ENCODE measurements around the gene RTKN2.
"Not testable (repeated sequence)": the region's sequence is repeated elsewhere in the genome, so short reads cannot be mapped to it uniquely, and the experiment has no call there.

RTKN2 gene

DNA sequence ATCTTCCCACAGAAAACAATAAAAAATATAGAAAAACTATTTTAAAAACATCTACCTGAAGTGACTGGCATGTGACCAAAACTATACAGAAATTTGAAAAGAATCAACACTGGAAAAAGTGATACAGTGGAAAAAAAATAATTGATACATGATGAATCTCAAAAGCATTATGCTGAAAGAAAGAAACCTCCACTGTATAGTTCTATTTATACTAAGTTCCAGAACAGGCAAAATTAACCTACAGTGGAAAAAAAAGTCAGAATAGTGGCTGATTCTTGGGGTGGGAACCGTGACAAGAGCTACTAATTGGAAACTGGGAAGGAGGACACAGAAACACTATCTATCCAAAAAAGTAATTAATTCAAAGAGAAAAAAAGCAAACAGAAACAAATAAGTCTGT lies 14.9 kb downstream of the RTKN2 start:
- no peak for DNase-seq

DNA sequence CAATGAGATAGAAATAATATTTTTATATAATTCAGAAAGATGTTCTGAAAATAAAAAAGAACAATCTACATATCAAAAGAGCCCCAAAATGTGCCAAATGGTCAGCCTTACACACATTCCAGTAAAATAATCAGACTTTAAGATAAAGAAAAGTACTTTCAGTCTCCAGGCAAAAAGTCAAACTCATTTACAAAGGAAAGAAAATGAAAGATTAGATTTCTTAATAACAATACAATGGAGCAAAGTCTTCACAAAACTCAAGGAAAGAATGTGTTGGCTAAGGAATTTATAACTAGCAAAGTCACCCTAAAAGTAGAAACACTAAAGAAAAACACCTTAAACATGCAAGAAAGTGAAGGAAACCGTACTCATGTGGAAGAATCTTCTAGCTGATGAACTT lies 16.6 kb downstream of the RTKN2 start:
- DNase-seq = no peak

DNA sequence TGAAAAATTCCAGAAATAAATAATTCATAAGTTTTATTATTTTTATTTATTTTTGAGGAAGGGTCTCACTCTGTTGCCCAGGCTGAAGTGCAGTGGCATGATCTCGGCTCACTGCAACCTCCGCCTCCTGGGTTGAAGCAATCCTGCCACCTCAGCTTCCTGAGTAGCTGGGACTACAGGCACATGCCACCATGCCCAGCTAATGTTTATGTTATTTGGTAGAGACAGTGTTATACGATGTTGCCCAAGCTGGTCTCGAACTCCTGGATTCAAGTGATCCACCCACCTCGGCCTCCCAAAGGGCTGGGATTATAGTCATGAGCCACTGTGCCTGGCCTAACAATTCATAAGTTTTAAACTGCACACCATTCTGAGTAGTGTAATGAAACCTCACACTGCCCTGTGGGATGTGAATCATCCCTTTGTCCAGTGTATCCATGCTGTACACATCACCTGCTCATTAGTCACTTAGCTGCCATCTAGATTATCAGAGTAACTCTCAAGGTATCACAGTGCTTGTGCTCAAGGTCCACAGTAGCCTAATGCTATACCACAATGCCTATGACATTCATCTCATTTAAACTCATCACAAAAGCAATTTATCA lies 17.9 kb downstream of the RTKN2 start:
- no peak for DNase-seq

DNA sequence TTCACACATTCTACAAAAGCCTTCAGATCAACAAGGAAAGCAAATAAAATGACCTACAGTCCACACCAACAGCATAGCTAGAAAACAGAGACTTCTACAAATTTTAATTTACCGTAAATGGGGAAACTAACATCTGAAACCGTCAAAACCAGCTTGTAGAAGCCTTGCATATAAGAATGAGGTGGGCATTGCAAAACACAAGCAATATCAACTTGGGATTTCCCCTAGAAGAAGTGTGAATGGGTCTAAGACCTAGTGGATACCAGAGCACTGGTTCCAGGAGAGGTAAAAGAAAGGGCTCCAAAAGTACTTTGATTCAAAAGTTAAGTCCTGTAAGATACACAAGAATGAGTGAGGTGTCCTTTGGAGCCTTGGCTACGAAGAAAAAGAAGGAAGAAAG lies 18.7 kb downstream of the RTKN2 start:
- DNase-seq = no peak

DNA sequence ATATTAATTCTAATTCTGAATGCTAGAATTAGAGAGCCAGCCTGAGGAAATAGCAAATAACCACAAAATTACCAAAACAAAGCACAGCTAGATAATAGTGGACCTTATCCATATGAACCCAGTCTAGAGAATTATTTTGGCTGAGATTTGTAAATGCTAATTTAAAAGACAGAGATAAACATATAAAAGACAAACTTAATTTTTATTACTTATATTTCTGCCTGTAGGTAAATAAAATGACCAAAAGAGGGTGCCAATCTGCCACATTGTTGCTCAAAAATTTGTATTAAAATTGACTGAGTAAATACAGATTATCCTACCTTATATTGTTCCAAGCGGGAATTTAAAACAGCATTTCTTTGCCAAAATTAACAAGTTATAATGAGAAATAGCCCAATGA lies 20.2 kb downstream of the RTKN2 start:
- peak in 1 of 2 experiments; percentile 17 for DNase-seq

DNA sequence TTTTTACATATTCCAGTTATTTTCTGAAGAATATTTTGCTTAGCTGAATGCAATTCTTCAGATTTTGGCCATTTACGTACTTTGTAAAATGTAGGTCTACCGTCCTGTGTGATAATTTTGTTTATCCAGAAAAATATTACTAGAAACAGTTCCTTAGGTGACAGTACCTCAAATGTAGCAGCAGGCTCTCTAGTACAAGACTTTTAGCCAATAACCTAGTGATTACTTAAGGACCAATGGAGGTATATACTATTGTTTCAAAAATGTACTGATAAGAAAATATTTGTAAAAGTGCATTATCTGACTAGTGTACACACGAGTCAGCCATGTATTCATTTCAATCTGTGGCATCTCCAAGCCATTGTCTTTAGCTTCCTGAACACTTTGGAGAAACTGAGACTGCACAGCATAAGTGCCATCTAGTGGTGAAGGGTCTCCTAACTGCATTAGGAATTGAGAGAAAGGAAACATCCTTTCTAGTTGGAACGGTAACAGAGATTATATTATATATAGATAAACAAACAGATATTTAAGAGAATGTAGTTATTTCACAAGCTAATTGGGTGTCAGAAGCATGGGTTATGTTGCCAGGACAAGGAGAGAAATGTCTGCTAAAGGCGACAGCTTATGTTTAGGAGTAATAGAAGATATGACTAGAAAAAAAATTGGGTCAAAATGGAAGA lies 23.7 kb downstream of the RTKN2 start:
- peak; percentile 53 to 65 for DNase-seq

DNA sequence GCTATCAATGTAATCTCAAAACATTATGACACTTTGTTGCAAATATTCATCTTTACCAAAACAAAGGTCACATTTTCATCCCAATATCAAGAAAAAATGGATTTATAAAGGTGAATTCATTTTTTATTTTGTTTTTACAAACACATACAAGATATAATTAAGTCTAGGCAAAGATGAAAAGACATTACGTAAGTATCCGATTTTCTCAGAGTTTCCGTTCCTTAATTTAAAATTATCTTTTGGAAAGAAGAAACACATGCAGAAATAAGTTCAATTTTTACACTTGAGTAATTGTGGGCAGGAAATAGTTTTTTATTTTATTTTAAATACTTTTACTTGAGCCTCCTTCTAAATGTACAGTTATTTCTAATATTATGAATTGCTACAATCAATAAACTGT lies 24.6 kb downstream of the RTKN2 start:
- no peak for DNase-seq

DNA sequence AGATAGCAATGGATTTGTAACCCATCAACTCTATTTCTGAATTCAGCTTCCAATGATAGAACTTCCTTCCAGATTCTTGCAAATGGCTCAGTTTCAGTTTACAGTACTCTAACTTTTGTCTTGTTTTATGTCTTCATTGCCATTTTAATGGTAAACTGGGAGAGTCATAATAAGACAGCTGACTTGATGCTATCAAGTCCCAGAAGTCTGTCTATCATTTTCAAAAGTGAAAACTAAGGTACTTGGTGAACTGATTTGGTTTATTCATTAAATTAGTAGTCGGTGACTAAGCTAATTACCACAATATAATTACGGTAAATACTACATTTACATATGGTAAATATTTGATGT lies 25.0 kb downstream of the RTKN2 start:
- no peak for DNase-seq

DNA sequence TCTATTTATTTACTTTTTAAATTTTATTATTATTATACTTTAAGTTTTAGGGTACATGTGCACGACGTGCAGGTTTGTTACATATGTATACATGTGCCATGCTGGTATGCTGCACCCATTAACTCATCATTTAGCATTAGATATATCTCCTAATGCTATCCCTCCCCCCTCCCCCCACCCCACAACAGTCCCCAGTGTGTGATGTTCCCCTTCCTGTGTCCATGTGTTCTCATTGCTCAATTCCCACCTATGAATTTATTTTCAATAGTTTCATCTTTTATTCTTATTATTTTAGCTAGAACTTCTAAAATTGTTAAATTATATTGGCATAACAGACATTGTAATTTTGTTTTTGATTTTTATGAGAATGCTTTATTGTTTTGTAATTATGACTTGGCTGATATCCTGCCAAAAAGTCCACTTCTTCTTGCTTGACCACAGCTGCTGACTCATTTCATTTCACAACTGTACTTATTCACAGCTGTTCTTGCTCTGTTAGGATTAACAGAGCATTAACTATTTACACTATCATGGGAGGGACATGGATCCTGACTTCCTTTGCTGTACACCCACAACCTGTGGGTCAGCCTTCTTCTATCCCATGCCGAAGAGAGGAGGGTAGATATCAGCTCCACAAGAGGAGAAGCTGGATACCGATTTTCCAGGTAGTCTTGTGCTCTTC lies 25.5 kb downstream of the RTKN2 start:
- not testable (repeated sequence) for DNase-seq

DNA sequence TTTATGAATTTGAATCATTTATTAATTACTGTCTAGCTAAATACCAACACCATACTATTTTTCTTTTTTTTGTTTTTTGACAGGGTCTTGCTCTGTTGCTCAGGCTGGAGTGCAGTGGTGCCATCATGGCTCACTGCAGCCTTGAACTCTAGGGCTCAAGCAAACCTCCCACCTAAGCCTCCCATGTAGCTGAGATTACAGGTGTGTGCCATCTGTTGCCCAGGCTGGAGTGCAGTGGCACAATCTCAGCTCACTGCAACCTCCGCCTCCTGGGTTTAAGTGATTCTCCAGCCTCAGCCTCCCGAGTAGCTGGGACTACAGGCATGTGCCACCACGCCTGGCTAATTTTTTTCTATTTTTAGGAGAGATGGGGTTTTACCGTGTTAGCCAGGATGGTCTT lies 27.1 kb downstream of the RTKN2 start:
- DNase-seq = not testable (repeated sequence)

DNA sequence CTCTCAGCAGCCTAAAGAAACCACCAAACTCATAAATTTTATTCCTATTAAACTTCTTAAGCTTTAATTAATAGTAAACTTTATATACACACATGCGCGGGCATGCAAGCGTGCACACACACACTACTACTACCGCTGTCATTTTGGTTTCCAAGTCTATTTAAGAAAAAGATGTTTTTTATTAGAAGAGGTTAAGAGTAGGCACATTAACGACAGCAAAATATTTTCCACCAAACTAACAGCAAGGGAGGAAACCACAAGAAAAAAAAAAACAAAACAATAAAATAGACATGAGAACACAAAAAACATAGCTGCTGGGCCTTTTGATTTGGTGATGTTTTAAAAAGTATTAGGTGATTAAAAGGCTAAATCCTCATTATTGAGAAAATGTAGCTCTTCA lies 28.6 kb downstream of the RTKN2 start:
- DNase-seq = no peak

DNA sequence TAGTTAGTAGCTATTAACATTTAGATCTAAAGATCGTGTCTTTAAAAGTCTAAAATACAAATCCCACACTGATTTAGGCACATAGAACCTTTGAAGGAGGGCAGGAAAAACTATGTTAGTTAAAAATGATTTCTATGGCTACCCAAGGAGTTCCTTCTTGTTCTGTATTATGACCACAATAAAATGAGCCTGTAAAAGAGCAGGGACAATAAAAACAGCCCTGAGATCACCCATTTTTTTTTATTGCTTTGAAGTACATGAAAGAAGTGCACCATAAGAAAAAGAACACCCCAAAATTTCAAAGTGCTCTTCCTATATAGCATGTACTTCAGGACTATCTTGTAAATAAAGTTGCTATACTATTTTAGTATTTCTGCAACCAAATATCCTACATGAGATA lies 29.8 kb downstream of the RTKN2 start:
- no peak for DNase-seq

DNA sequence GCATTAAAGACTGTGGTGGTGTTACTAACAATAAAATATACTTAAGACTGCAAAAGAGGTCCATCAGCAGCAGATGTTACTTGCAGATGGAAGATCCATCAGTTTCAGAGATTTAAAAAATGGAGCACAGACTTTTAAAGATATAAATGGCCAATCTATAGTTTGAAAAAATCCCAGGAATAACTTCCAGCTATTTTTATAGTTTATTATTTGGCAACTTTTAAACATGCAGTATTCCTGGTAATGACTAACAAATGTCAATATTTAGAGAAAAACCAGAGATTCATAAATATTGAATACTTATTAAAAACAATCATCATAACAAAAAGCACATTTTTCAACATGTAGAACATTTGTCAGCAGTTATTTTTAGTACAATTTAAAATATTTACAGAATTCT lies 30.7 kb downstream of the RTKN2 start:
- DNase-seq = no peak

DNA sequence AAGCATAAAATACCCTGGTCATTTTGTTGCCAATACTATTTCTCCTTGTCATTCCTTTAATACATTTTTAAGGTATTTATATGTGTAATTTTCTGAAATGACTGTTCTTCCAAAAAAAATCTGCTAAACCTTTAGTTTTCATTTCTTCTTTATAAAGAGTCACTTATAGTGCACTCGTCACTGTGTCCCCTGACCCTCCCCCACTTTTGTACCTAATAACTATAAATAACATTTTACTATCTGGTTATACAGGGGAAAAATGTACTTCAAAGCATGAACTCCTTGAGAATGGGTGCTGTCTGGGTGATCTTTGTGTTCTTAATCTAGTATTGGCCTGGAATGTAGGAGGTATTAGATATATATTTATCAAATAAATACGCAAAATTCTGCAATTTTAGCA lies 31.1 kb downstream of the RTKN2 start:
- no peak for DNase-seq

DNA sequence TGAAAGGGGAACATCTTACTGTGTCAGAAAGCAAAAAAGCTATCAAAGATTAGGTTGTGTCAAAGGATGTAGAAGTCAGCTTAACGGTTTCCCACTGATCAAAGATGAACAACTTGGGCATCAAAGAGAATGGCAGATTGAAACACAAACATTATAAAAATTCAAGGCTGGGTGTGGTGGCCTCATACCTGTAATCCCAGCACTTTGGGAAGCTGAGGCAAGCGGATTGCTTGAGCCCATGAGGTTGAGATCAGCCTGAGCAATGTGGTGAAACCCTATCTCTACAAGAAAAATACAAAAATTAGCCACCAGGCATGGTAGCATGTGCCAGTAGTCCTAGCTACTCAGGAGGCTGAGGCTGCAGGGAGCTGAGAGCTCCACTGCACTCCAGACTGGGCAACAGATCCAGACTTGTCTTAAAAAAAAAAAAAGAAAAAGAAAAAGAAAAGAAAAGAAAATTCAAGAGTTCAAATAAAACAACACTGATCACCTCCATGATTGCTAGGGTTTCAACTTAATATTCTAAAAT lies 34.5 kb downstream of the RTKN2 start:
- DNase-seq = no peak

DNA sequence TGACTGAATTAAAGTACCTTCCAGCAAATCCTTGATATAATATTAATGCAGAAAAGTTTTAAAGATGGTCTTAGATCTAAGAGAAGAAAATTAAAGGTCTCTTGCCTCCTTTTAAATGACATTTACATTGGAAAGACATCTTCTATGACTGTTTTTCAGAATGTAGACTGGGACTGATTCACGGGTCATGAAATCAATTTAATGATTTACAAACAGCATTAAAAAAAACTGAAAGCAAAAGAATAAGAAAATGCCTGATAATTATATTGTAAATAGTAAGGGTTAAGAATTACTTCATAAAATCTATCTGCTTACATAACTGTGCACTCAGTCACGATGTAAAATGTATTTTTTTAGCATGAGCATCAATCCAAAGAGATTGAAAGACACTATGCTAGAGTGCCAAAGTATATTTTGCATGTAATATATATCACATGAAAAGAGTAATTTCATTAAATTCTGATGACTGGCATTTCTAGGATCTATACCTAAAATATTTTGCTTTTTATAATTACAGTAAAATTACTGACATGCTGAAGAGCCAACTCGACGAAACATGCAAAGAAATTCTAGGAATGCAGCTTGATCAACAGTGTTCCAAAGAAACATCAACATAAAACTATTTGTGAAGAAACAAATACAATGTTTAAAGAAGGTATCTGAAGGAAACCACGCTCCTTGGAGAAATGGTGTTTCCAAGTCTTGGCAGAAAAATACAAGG lies 35.1 kb downstream of the RTKN2 start:
- DNase-seq = no peak

DNA sequence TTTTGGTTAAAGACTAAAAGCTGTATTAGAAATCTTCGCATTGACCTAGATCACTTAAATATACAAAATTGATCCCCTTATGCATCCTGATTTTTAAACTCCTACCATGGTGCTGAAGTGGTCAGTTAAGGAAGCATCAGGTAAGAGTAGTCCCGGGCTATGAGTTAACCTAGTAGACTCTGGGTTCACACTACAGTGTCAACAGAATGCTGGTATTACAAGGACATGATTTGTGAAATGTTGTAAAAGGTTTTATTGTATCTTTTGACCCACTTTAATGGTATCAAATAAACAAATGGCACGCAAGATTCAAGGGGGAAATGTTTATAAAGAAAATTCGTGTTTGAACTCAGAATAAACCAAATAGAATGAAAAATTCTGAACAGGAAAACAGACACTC lies 36.8 kb downstream of the RTKN2 start:
- DNase-seq = no peak

DNA sequence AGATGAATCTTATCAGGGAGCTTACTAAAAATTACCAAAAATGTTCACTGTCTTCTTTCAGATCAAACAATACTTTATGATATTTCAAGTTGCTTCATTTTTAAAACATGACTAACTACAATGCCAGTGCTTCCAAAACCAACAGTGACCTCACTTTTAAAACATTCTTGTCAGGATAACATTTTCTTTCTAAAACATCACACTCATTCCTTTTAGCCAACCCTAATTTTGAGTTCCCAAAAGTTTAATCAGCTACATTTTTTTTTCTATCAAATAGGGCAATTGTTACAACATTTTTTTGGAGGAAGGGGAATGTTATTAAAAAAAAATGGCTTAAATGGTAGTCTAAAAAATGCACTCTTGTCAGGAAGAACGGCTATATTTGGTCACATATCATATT lies 37.3 kb downstream of the RTKN2 start:
- DNase-seq = no peak

DNA sequence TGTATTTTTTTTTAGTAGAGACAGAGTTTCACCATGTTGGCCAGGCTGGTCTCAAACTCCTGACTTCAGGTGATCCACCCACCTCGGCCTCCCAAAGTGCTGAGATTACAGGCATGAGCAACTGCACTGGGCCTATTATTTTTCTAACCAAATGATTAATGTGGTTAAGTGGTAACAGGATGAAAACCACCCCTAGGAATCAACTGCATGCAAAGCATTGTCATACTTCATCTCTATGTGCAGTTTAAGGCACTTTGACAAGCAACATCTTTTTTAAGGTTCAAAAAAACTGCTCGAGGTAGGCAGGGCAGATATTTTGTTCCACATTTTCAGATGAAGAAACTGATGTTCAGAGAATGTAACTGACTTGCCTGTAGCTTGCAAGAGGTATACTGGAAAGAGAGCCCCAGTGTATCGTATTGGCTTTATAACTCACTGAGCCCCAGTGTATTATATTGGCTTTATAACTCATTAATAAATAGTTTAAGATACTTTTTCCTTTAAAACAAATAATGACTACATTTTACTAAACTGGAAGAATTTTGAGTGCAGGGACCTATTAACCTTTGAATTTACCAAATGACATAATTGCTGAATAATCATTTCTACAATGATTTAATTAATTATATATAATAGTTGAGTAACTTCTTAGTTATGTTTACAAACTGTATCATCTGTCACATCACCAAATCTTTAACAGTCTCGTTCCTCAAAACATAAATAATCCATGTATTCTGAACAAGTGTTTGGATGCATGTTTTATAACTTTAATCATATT lies 38.1 kb downstream of the RTKN2 start:
- no peak for DNase-seq

DNA sequence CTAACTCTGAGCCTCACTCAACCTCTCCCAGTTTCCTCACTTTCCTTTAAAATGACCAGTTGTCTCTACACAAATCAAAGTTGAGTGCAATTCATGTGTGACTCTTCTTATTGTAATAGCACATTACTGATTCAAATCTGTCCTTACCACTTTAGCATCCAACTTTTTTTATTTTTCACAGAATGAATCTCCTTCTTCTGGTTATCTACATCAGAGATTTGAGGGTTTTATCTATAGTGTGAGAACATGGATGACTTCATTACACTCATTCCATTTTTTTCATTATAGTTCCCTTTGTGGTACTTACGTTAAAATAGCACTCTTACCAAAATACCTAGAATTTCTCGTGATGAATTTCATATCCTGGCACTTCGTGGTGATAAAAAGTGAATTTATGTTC lies 43.3 kb downstream of the RTKN2 start:
- DNase-seq = no peak

DNA sequence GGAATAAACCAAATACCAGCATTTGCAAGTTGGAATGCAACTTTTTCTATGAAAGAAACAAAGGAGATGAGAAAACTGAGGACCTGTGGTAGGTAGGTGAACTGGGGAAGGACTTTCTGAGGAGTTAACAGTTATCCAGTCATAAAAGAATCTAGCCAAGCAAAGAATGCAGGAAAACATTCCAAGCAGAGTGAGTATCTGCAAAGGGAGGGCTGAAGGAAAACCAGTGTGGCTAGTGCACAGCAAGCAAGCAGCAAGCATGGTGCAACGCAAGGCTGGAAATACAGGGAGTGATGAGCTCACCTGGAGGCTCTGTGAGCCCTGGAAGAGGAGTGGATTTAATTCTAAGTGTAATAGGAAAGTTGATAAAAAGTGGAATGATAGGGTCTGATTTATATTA lies 44.0 kb downstream of the RTKN2 start:
- no peak for DNase-seq

DNA sequence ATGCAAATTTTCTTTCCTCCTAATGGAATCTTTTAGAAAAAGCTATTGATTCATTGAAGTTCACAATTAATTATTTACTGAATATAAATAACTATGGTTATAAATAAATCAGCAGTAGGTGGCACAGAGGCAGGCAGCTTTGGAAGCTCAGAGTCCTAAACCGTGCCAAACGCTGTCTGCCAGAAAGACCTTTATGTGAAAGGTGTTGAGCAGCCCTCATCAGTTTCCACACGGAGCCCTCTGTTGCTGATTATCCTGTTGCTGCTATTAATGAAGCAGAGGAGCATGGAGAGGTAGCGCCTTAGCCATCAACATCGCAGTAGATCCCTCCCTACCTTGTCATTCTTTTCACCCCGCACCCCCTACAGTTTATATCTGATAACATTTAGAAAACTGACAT lies 51.0 kb downstream of the RTKN2 start:
- DNase-seq = no peak

DNA sequence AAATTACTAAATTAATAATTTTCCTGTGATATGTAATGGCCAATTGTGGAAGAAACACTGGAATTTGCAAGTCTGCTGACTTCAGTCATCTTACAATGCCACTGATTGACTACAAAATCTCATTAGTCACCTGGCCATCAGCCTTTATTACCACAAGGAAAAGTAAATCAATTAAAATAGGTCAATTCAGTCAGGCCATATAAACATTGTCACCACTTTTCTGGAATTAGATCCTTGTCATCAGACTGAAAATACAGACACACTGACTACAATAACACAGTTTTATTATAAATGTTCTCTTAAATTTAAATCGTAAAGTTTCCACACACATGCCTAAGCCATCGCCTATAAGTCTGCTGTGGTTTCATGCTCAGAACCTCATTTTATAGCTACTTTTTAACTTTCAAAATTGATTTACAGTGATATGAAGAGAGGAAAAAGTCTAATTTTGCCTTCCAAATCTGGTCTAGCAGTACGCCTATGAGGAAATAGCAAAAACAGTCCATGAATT lies 54.2 kb downstream of the RTKN2 start:
- DNase-seq = no peak
